Left lobe of liver (tissue), 2 donors: ENCODE data around the gene DYNLT1. TPM values are rescaled to one million over a fixed set of nuclear protein-coding genes. Genes with fewer than 3 reads are reported as not detected.
A peak's percentile ranks its signal among the peaks of the same experiment; 100 is the strongest.
"Not testable (repeated sequence)": the region's sequence is repeated elsewhere in the genome, so short reads cannot be mapped to it uniquely, and the experiment has no call there.

Experiments used
- ATAC-seq: fragments of 200-7000 bp; cut with Tn5 transposase; one replicate; pipeline ENCODE4 v1.9.1; 2020; ENCODE audit warnings: mild to moderate bottlenecking, moderate library complexity
- DNase-seq: peaks from one replicate; pipeline ENCODE4 v3.0.0-alpha.2; 2020; ENCODE audit warnings: low spot score
- total RNA-seq: library from RNA; stranded (reverse); gene quantifications from one replicate; pipeline ENCODE4 v1.2.1, GENCODE V29; 2021
- donor health status: DM: no; HTN: no; CAD: no; lungs with moderate emphysema.
- donor health status: DM: no; HTN: yes; CAD: no.

DYNLT1 gene
- total RNA-seq, 1 donor from 2014 or later = 29.9 TPM

- DNase-seq (no peak), ATAC-seq (no peak)
These were observed 19.6 kb downstream of the DYNLT1 start for GRCh38 chr6:158624684-158625682.

GRCh38 chr6:158622545-158623190 lies 21.9 kb downstream of the DYNLT1 start:
- ATAC-seq (no peak), DNase-seq (no peak)

GRCh38 chr6:158621694-158622544 lies 22.6 kb downstream of the DYNLT1 start:
- ATAC-seq = no peak
- peak; percentile 39 for DNase-seq

- ATAC-seq = no peak
- peak; percentile 39 for DNase-seq
These were observed 23.4 kb downstream of the DYNLT1 start for GRCh38 chr6:158620963-158621693.

GRCh38 chr6:158619922-158620801 lies 24.4 kb downstream of the DYNLT1 start:
- DNase-seq = peak; percentile 40
- ATAC-seq = peak; percentile 82

- DNase-seq, ATAC-seq: not testable (repeated sequence)
These were observed 26.3 kb downstream of the DYNLT1 start for GRCh38 chr6:158618289-158618688.

GRCh38 chr6:158614606-158615005 lies 29.9 kb downstream of the DYNLT1 start:
- ATAC-seq, DNase-seq: not testable (repeated sequence)

GRCh38 chr6:158611541-158612370 lies 32.8 kb downstream of the DYNLT1 start:
- ATAC-seq (no peak), DNase-seq (peak; percentile 24)

GRCh38 chr6:158611039-158611438 lies 33.5 kb downstream of the DYNLT1 start:
- no peak for ATAC-seq
- DNase-seq = no peak

- peak; percentile 26 for DNase-seq
These were observed 34.1 kb downstream of the DYNLT1 start for GRCh38 chr6:158610319-158610968.

GRCh38 chr6:158609455-158610155 lies 34.9 kb downstream of the DYNLT1 start:
- ATAC-seq = no peak
- DNase-seq = peak; percentile 29

More at GRCh38 chr6:158610319-158610968, 34.1 kb downstream of the DYNLT1 start:
- no peak for ATAC-seq

- ATAC-seq = no peak
- DNase-seq = peak; percentile 31
These were observed 36.3 kb downstream of the DYNLT1 start for GRCh38 chr6:158608221-158608620.

GRCh38 chr6:158607411-158608170 lies 37.0 kb downstream of the DYNLT1 start:
- peak; percentile 18 for DNase-seq
- no peak for ATAC-seq

GRCh38 chr6:158606935-158607334 lies 37.6 kb downstream of the DYNLT1 start:
- ATAC-seq = no peak
- no peak for DNase-seq

GRCh38 chr6:158606011-158606410 lies 38.5 kb downstream of the DYNLT1 start:
- peak; percentile 29 for DNase-seq
- not testable (repeated sequence) for ATAC-seq

- ATAC-seq = peak; percentile 96
- DNase-seq = peak; percentile 54
These were observed 39.2 kb downstream of the DYNLT1 start for GRCh38 chr6:158605266-158605878.
